B cell (primary cell): ENCODE data around the gene CZIB.

Experiments used
- CTCF ChIP-seq: fragments of 200-600 bp; IDR thresholded peaks from one replicate; pipeline ENCODE4 v1.8.0; 2022; ENCODE audit warnings: antibody characterized with exemption, mild to moderate bottlenecking
- EZH2 ChIP-seq: IDR thresholded peaks from 2 replicates; pipeline ENCODE4 v1.6.1; 2012; ENCODE audit warnings: borderline replicate concordance, low read depth, mild to moderate bottlenecking, moderate library complexity, low read length; ENCODE audit not compliant: insufficient read depth, poor library complexity, severe bottlenecking

GRCh38 chr1:53265581-53265980, 45.1 kb upstream of the CZIB start:
- no peak for TF ChIP-seq CTCF
- no peak for TF ChIP-seq EZH2
